K562 (cell line): ENCODE data around the gene TXNRD2. TPM values are rescaled to one million over a fixed set of nuclear protein-coding genes. Genes with fewer than 3 reads are reported as not detected.
A peak's percentile ranks its signal among the peaks of the same experiment; 100 is the strongest.

ENCODE experiments used
- CHD1 ChIP-seq: fragments of 200-600 bp; sonication (generic); IDR thresholded peaks from one replicate; pipeline ENCODE4 v1.6.1; 2012; ENCODE audit warnings: mild to moderate bottlenecking, moderate library complexity, low read length, inconsistent platforms
- JUNB ChIP-seq: fragments of 450-650 bp; formaldehyde crosslinking; conservative IDR thresholded peaks from 2 replicates; pipeline ENCODE4 v1.4.0; 2020; ENCODE audit warnings: mild to moderate bottlenecking
- KDM4B ChIP-seq, 2 experiments: fragments of 450-650 bp in 1 of 2; sonication (generic) in 1 of 2; IDR thresholded peaks; 2 replicates each; pipeline ENCODE4 v1.6.1; 2016 to 2017; ENCODE audit warnings: borderline replicate concordance in 2 of 2, antibody characterized with exemption in 1 of 2, low read depth in 1 of 2, mild to moderate bottlenecking in 1 of 2
- MYC ChIP-seq, 2 experiments: fragments of 250-450 bp in 1 of 2; sonication (Bioruptor Pico) in 1 of 2; IDR thresholded peaks; 2 replicates each; pipeline versions ENCODE4 v1.5.1 to v1.6.1; 2012 to 2021; ENCODE audit warnings: low read depth in 2 of 2, borderline replicate concordance in 1 of 2, improper control_type of control experiment in 1 of 2, low read length in 1 of 2, mild to moderate bottlenecking in 1 of 2, moderate library complexity in 1 of 2
- POLR2G ChIP-seq: fragments of 200-400 bp; formaldehyde crosslinking; IDR thresholded peaks from 2 replicates; pipeline ENCODE4 v1.6.1; 2017; ENCODE audit warnings: low read depth, mild to moderate bottlenecking, antibody characterized with exemption, low read length, moderate library complexity
- RBFOX2 ChIP-seq: fragments of 200-400 bp; formaldehyde crosslinking; IDR thresholded peaks from 2 replicates; pipeline ENCODE4 v1.6.1; 2017; ENCODE audit warnings: low read depth, mild to moderate bottlenecking, low read length, moderate library complexity
- RFX7 ChIP-seq: fragments of 250-450 bp; sonication (Bioruptor Pico); IDR thresholded peaks from 2 replicates; pipeline ENCODE4 v1.5.1; 2021; ENCODE audit warnings: mild to moderate bottlenecking
- TAF15 ChIP-seq: fragments of 200-400 bp; formaldehyde crosslinking; IDR thresholded peaks from 2 replicates; pipeline ENCODE4 v1.6.1; 2017; ENCODE audit warnings: mild to moderate bottlenecking, low read depth, low read length, moderate library complexity
- TOE1 ChIP-seq, 2 experiments: fragments of 450-650 bp in 1 of 2; sonication (generic) in 1 of 2; formaldehyde crosslinking in 1 of 2; IDR thresholded peaks; 2 replicates each; pipeline versions ENCODE4 v1.7.1 to v1.8.0; 2016 to 2022; ENCODE audit warnings: borderline replicate concordance in 2 of 2, mild to moderate bottlenecking in 2 of 2, antibody characterized with exemption in 1 of 2, inconsistent platforms in 1 of 2, low read depth in 1 of 2, missing genetic modification reagents in 1 of 2, moderate library complexity in 1 of 2
- YBX1 ChIP-seq: fragments of 450-650 bp; IDR thresholded peaks from 2 replicates; pipeline ENCODE4 v1.7.1; 2016; ENCODE audit warnings: mild to moderate bottlenecking
- ZNF551 ChIP-seq: fragments of 250-450 bp; sonication (Bioruptor Pico); IDR thresholded peaks from 2 replicates; pipeline ENCODE4 v1.5.0; 2021; ENCODE audit warnings: mild to moderate bottlenecking, moderate library complexity
- ZNF717 ChIP-seq: fragments of 250-450 bp; sonication (Bioruptor Pico); IDR thresholded peaks from 2 replicates; pipeline ENCODE4 v1.5.0; 2021
- polyA plus RNA-seq, 8 experiments: library from polyadenylated mRNA; depleted of rRNA in 4 of 8; stranded (reverse) in 5 of 8; unstranded in 3 of 8; fragments of >200 nt; fragmentation: Nextera tagmentation in 2 of 8; fragmentation: Illumina TruSeq in 1 of 8; extraction: Ambion mirVana in 2 of 8; extraction: Trizol in 1 of 8; gene quantifications; 2 replicates each; pipeline versions ENCODE4 v1.2.1 to v1.2.3, GENCODE V29; 2011 to 2014; ENCODE audit warnings: inconsistent platforms in 1 of 8, missing spikeins in 1 of 8
- total RNA-seq, 7 experiments: library from RNA; depleted of rRNA in 6 of 7; stranded (reverse); fragments of >200 nt in 6 of 7; fragmentation: Illumina TruSeq in 2 of 7; extraction: Trizol in 2 of 7; gene quantifications; 2 replicates each; pipeline versions ENCODE4 v1.2.1 to v1.2.3, GENCODE V29; 2011 to 2021; ENCODE audit warnings: low replicate concordance in 1 of 7
- TF ChIP-seq, protein P1 (sequence below): fragments of 250-450 bp; sonication (Bioruptor Pico); IDR thresholded peaks from 2 replicates; pipeline ENCODE4 v1.5.1; 2021; ENCODE audit warnings: mild to moderate bottlenecking
- TF ChIP-seq, protein P2 (sequence below): conservative IDR thresholded peaks from 2 replicates; pipeline ENCODE4 v1.6.1; 2011; ENCODE audit warnings: low read depth, mild to moderate bottlenecking, low read length; ENCODE audit not compliant: control insufficient read depth
- TF ChIP-seq, protein P3 (sequence below), 2 experiments: fragments of 450-650 bp; IDR thresholded peaks; 2 replicates each; pipeline ENCODE4 v1.6.1; 2018; ENCODE audit warnings: mild to moderate bottlenecking in 2 of 2, low read depth in 1 of 2; ENCODE audit not compliant: partially characterized antibody in 2 of 2
- TF ChIP-seq, protein P4 (sequence below): fragments of 450-650 bp; formaldehyde crosslinking; IDR thresholded peaks from 2 replicates; pipeline ENCODE4 v1.4.0; 2020; ENCODE audit warnings: mild to moderate bottlenecking, mixed read lengths

TXNRD2 gene
- total and polyA plus RNA-seq, 9 of the 15 experiments (the other 6 are each of a cell fraction or from before 2014, with no cell fraction given): 3.3 to 80.2 (median 49.4) TPM

DNA sequence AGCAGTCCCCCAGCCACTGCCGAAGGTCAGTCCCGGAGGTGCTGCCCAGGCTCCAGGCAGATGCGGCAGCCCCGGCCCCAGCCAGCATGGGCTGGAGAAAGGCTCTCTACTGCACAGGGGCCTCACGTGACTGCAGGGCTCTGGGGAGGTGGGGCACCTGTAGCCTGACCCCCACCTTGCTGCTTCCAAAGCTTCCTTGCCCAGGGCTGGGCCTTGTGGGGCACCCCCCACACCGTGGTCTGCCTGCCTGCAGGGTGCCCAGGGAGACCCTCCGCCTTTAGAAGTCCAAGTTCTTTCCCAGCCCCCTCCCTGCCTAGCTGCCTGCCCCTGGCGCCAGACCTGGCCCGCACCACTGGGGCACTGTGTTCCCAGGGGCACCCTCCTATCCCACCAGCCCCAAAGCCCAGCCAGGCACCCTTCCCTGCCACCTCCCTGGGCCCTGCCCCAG lies 28.4 kb upstream of the TXNRD2 start (continued):
- TF ChIP-seq, protein P1, sequence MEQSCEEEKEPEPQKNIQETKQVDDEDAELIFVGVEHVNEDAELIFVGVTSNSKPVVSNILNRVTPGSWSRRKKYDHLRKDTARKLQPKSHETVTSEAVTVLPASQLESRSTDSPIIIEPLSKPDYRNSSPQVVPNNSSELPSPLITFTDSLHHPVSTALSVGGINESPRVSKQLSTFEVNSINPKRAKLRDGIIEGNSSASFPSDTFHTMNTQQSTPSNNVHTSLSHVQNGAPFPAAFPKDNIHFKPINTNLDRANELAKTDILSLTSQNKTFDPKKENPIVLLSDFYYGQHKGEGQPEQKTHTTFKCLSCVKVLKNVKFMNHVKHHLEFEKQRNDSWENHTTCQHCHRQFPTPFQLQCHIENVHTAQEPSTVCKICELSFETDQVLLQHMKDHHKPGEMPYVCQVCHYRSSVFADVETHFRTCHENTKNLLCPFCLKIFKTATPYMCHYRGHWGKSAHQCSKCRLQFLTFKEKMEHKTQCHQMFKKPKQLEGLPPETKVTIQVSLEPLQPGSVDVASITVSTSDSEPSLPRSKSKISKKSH (CRISPR knock-in tag): 0 out of 2 replicates have a peak, but pooled peaks have one; percentile 4
- no peak for TF ChIP-seq JUNB (CRISPR knock-in tag)
- TF ChIP-seq TOE1 (IDR thresholded peaks at IDR 0.05; ENCODE audit: borderline replicate concordance): 0 out of 2 replicates have a peak, but pooled peaks have one; percentile 64
- no peak for TF ChIP-seq TOE1 (CRISPR knock-in tag; IDR thresholded peaks at IDR 0.05; ENCODE audit: borderline replicate concordance, low read depth)
- TF ChIP-seq, protein P2, sequence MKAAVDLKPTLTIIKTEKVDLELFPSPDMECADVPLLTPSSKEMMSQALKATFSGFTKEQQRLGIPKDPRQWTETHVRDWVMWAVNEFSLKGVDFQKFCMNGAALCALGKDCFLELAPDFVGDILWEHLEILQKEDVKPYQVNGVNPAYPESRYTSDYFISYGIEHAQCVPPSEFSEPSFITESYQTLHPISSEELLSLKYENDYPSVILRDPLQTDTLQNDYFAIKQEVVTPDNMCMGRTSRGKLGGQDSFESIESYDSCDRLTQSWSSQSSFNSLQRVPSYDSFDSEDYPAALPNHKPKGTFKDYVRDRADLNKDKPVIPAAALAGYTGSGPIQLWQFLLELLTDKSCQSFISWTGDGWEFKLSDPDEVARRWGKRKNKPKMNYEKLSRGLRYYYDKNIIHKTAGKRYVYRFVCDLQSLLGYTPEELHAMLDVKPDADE: peak; percentile 10; the same call in 1 of the 2 replicates
- TF ChIP-seq ZNF717 (CRISPR knock-in tag): 0 out of 2 replicates have a peak, but pooled peaks have one; percentile 42
- peak; percentile 52 for TF ChIP-seq RBFOX2
- TF ChIP-seq CHD1: no peak
- TF ChIP-seq KDM4B (IDR thresholded peaks at IDR 0.05; ENCODE audit: borderline replicate concordance in 2 of 2, low read depth in 1 of 2): peak in 1 of 2 experiments; percentile 19; a peak in 1 of 4 replicates
- TF ChIP-seq MYC (IDR thresholded peaks at IDR 0.05; ENCODE audit: low read depth, low read length): no peak
- peak; percentile 33; the same call in 1 of the 2 replicates for TF ChIP-seq MYC (CRISPR knock-in tag; IDR thresholded peaks at IDR 0.05; ENCODE audit: borderline replicate concordance, low read depth)
- TF ChIP-seq, protein P3, sequence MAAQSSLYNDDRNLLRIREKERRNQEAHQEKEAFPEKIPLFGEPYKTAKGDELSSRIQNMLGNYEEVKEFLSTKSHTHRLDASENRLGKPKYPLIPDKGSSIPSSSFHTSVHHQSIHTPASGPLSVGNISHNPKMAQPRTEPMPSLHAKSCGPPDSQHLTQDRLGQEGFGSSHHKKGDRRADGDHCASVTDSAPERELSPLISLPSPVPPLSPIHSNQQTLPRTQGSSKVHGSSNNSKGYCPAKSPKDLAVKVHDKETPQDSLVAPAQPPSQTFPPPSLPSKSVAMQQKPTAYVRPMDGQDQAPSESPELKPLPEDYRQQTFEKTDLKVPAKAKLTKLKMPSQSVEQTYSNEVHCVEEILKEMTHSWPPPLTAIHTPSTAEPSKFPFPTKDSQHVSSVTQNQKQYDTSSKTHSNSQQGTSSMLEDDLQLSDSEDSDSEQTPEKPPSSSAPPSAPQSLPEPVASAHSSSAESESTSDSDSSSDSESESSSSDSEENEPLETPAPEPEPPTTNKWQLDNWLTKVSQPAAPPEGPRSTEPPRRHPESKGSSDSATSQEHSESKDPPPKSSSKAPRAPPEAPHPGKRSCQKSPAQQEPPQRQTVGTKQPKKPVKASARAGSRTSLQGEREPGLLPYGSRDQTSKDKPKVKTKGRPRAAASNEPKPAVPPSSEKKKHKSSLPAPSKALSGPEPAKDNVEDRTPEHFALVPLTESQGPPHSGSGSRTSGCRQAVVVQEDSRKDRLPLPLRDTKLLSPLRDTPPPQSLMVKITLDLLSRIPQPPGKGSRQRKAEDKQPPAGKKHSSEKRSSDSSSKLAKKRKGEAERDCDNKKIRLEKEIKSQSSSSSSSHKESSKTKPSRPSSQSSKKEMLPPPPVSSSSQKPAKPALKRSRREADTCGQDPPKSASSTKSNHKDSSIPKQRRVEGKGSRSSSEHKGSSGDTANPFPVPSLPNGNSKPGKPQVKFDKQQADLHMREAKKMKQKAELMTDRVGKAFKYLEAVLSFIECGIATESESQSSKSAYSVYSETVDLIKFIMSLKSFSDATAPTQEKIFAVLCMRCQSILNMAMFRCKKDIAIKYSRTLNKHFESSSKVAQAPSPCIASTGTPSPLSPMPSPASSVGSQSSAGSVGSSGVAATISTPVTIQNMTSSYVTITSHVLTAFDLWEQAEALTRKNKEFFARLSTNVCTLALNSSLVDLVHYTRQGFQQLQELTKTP (IDR thresholded peaks at IDR 0.05; ENCODE audit: low read depth in 1 of 2, partially characterized antibody in 2 of 2): no peak
- no peak for TF ChIP-seq RFX7
- no peak for TF ChIP-seq ZNF551
- peak; percentile 81 for TF ChIP-seq POLR2G
- TF ChIP-seq TAF15: 0 out of 2 replicates have a peak, but pooled peaks have one; percentile 23
- TF ChIP-seq, protein P4, sequence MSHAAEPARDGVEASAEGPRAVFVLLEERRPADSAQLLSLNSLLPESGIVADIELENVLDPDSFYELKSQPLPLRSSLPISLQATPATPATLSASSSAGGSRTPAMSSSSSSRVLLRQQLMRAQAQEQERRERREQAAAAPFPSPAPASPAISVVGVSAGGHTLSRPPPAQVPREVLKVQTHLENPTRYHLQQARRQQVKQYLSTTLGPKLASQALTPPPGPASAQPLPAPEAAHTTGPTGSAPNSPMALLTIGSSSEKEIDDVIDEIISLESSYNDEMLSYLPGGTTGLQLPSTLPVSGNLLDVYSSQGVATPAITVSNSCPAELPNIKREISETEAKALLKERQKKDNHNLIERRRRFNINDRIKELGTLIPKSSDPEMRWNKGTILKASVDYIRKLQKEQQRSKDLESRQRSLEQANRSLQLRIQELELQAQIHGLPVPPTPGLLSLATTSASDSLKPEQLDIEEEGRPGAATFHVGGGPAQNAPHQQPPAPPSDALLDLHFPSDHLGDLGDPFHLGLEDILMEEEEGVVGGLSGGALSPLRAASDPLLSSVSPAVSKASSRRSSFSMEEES: peak; percentile 56
- no peak for TF ChIP-seq YBX1
- TF ChIP-seq, all 486 proteins: peak for 22
